Epithelial cell of esophagus (primary cell): ENCODE results near the gene DOK1.

Source experiments
- DNase-seq: peaks from one replicate; pipeline ENCODE4 v3.0.0; 2010; ENCODE audit warnings: low read depth
- H3K4me3 ChIP-seq: 2 replicates; pipeline ENCODE4 v1.5.1; 2011; ENCODE audit warnings: mild to moderate bottlenecking, low read length, control low read depth
- CTCF ChIP-seq: IDR thresholded peaks from 2 replicates; pipeline ENCODE4 v1.5.1; 2011; ENCODE audit warnings: low read depth, mild to moderate bottlenecking, low read length, control low read depth, inconsistent platforms; ENCODE audit not compliant: insufficient read depth; ENCODE audit errors: missing control alignments

The DOK1 gene

GRCh38 chr2:74526649-74527230, 27.8 kb upstream of the DOK1 start:
- no peak for TF ChIP-seq CTCF
- H3K4me3 ChIP-seq, result no peak overlapping the region
- no peak for DNase-seq

GRCh38 chr2:74527741-74528140, 26.8 kb upstream of the DOK1 start:
- H3K4me3 ChIP-seq, result no peak overlapping the region
- TF ChIP-seq CTCF, result no peak
- no peak for DNase-seq

GRCh38 chr2:74528600-74529356, 25.7 kb upstream of the DOK1 start:
- no peak for DNase-seq
- no peak for TF ChIP-seq CTCF
- peak overlapping the region; percentile 94 for H3K4me3 ChIP-seq

- peak; percentile 100 for DNase-seq
- H3K4me3 ChIP-seq, result peak within 1 kb of the TSS; percentile 94
- no peak for TF ChIP-seq CTCF
These were observed 24.9 kb upstream of the DOK1 start, which contains the start of the genes AUP1 and HTRA2 for GRCh38 chr2:74529357-74530238. Gene AUP1 (minus strand): TSS chr2:74529706. CDS start chr2:74529629, 77 bp downstream. Gene HTRA2 (plus strand): TSS chr2:74529933. CDS start chr2:74530007, 74 bp downstream.

GRCh38 chr2:74530239-74531187, 24.0 kb upstream of the DOK1 start:
- no peak for TF ChIP-seq CTCF
- DNase-seq, result no peak
- H3K4me3 ChIP-seq, result peak overlapping the region; percentile 94

- H3K4me3 ChIP-seq, result no peak overlapping the region
- DNase-seq, result no peak
- no peak for TF ChIP-seq CTCF
These were observed 22.9 kb upstream of the DOK1 start for GRCh38 chr2:74531666-74532065.
